H1 (cell line): ENCODE measurements around the gene NUP188.

Experiments
- JUN ChIP-seq: IDR thresholded peaks from 2 replicates; pipeline ENCODE4 v1.6.1; 2011; ENCODE audit warnings: low read depth, mild to moderate bottlenecking, improper control_type of control experiment, low read length
- NRF1 ChIP-seq: IDR thresholded peaks from 2 replicates; pipeline ENCODE4 v1.6.1; 2011; ENCODE audit warnings: mild to moderate bottlenecking, low read depth, low read length, improper control_type of control experiment
- POLR2A ChIP-seq, 2 experiments: IDR thresholded peaks; 1 replicate in 1 of 2; 2 replicates in 1 of 2; pipeline ENCODE4 v1.6.1; 2011; ENCODE audit warnings: low read depth in 2 of 2, low read length in 2 of 2, mild to moderate bottlenecking in 2 of 2; ENCODE audit errors: control extremely low read depth in 1 of 2
- POLR2AphosphoS5 ChIP-seq: IDR thresholded peaks from 2 replicates; pipeline ENCODE4 v1.6.1; 2011; ENCODE audit warnings: low read depth, low read length
- TF ChIP-seq, protein P1 (sequence below): IDR thresholded peaks from 2 replicates; pipeline ENCODE4 v1.6.1; 2012; ENCODE audit warnings: inconsistent platforms
- TF ChIP-seq, protein P2 (sequence below), 3 experiments: IDR thresholded peaks; 1 replicate in 2 of 3; 2 replicates in 1 of 3; pipeline versions ENCODE4 v1.5.1 to v1.6.1; 2011; ENCODE audit warnings: low read length in 3 of 3, mild to moderate bottlenecking in 3 of 3, inconsistent platforms in 2 of 3, low read depth in 1 of 3, moderate library complexity in 1 of 3; ENCODE audit not compliant: insufficient read depth in 1 of 3; ENCODE audit errors: control extremely low read depth in 1 of 3

DNA sequence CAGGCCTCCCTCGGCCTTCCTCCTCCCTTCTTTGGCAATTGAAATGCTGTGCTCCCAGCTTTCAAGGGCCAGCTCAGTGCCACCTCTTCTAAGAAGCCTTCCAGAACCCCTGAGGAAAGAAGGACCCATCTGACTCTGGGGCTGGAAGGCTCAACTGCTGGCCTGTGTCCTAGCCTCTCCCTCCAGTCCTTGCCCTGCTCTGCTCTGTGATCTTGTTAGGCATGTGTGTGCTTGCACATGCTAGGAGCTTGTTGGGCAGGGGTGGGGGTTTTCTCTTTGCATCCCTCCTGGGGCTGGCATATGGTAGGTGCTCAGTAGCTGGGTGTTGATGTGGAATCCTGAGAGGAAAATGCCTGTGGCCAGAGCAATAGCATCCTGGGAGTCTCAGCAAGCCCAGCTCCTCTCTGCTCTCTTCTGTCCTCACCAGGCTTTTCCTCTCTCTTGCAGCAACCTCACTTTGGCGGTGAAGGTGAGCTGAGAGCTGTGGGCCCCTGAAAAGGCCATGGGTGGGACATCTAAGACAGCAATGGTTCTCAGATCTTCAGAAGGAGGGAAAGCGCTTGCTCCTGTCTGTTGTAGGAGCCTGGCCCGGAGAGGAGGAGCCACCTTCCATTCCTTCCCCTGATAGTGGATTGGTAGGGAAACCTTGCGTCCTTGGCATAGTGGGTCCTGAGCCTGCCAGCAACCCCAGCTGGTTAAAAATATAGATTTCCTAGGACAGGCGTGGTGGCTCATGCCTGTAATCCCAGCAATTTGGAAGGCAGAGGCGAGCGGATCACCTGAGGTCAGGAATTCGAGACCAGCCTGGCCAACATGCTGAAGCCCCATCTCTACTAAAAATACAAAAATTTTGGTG is 10.0 kb upstream of the NUP188 start:
- no peak for TF ChIP-seq JUN
- TF ChIP-seq NRF1, result no peak
- TF ChIP-seq POLR2AphosphoS5, result no peak
- TF ChIP-seq, protein P1, sequence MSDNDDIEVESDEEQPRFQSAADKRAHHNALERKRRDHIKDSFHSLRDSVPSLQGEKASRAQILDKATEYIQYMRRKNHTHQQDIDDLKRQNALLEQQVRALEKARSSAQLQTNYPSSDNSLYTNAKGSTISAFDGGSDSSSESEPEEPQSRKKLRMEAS, result no peak
- TF ChIP-seq, protein P2, sequence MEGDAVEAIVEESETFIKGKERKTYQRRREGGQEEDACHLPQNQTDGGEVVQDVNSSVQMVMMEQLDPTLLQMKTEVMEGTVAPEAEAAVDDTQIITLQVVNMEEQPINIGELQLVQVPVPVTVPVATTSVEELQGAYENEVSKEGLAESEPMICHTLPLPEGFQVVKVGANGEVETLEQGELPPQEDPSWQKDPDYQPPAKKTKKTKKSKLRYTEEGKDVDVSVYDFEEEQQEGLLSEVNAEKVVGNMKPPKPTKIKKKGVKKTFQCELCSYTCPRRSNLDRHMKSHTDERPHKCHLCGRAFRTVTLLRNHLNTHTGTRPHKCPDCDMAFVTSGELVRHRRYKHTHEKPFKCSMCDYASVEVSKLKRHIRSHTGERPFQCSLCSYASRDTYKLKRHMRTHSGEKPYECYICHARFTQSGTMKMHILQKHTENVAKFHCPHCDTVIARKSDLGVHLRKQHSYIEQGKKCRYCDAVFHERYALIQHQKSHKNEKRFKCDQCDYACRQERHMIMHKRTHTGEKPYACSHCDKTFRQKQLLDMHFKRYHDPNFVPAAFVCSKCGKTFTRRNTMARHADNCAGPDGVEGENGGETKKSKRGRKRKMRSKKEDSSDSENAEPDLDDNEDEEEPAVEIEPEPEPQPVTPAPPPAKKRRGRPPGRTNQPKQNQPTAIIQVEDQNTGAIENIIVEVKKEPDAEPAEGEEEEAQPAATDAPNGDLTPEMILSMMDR (IDR thresholded peaks at IDR 0.05; ENCODE audit: control extremely low read depth in 1 of 3, insufficient read depth in 1 of 3, low read depth in 1 of 3, low read length in 3 of 3), result no peak
- no peak for TF ChIP-seq POLR2A (IDR thresholded peaks at IDR 0.05; ENCODE audit: control extremely low read depth in 1 of 2, low read depth in 2 of 2, low read length in 2 of 2)
